Glutamatergic neuron (in vitro differentiated cells): ENCODE data around the gene KRTAP4-5. TPM values are rescaled to one million over a fixed set of nuclear protein-coding genes. Genes with fewer than 3 reads are reported as not detected.
"Not testable (repeated sequence)": the region's sequence is repeated elsewhere in the genome, so short reads cannot be mapped to it uniquely, and the experiment has no call there.

Experiments
- DNase-seq: peaks from one replicate; pipeline ENCODE4 v3.0.0; 2022
- H3K27ac Mint-ChIP-seq: one replicate; pipeline ENCODE4 v1.8.0; 2020; ENCODE audit warnings: mild to moderate bottlenecking, mixed read lengths, inconsistent platforms; ENCODE audit not compliant: unreplicated experiment
- H3K27me3 Mint-ChIP-seq: one replicate; pipeline ENCODE4 v1.8.0; 2020; ENCODE audit warnings: mild to moderate bottlenecking, moderate library complexity, mixed read lengths, inconsistent platforms; ENCODE audit not compliant: unreplicated experiment
- H3K36me3 Mint-ChIP-seq: one replicate; pipeline ENCODE4 v1.8.0; 2020; ENCODE audit warnings: mild to moderate bottlenecking, mixed read lengths, inconsistent platforms; ENCODE audit not compliant: unreplicated experiment
- H3K4me1 Mint-ChIP-seq: one replicate; pipeline ENCODE4 v1.8.0; 2020; ENCODE audit warnings: mild to moderate bottlenecking, low read depth, mixed read lengths, inconsistent platforms; ENCODE audit not compliant: unreplicated experiment
- H3K4me3 Mint-ChIP-seq: one replicate; pipeline ENCODE4 v1.8.0; 2020; ENCODE audit warnings: mild to moderate bottlenecking, mixed read lengths, inconsistent platforms; ENCODE audit not compliant: unreplicated experiment
- H3K9me3 Mint-ChIP-seq: one replicate; pipeline ENCODE4 v1.8.0; 2020; ENCODE audit warnings: mild to moderate bottlenecking, moderate library complexity, mixed read lengths, inconsistent platforms; ENCODE audit not compliant: unreplicated experiment
- total RNA-seq: library from RNA; stranded (reverse); fragmentation: NEBNext Ultra II Directional; extraction: Animal tissue kit (Norgen Biotek cat#: 25700); gene quantifications from one replicate; pipeline ENCODE4 v1.2.1, GENCODE V29; 2021; ENCODE audit not compliant: unreplicated experiment
- TF ChIP-seq, protein P1 (sequence below): fragments of 200-600 bp; sonication (generic); IDR thresholded peaks from one replicate; pipeline ENCODE4 v1.5.0; 2021; ENCODE audit not compliant: partially characterized antibody, unreplicated experiment

KRTAP4-5 gene
- total RNA-seq, 1 donor from 2014 or later, result not detected

GRCh38 chr17:41121742-41122141 lies 27.9 kb downstream of the KRTAP4-5 start:
- DNase-seq, result no peak
- Mint-ChIP-seq H3K27ac (no peak overlapping the region), H3K4me1 (no peaks in the 10 kb centered on the region), H3K27me3 (peaks cover 6% of the 10 kb centered on the region), H3K9me3 (peaks cover 17% of the 10 kb centered on the region), H3K4me3 (no peak overlapping the region), H3K36me3 (peaks cover 23% of the 10 kb centered on the region)
- TF ChIP-seq, protein P1, sequence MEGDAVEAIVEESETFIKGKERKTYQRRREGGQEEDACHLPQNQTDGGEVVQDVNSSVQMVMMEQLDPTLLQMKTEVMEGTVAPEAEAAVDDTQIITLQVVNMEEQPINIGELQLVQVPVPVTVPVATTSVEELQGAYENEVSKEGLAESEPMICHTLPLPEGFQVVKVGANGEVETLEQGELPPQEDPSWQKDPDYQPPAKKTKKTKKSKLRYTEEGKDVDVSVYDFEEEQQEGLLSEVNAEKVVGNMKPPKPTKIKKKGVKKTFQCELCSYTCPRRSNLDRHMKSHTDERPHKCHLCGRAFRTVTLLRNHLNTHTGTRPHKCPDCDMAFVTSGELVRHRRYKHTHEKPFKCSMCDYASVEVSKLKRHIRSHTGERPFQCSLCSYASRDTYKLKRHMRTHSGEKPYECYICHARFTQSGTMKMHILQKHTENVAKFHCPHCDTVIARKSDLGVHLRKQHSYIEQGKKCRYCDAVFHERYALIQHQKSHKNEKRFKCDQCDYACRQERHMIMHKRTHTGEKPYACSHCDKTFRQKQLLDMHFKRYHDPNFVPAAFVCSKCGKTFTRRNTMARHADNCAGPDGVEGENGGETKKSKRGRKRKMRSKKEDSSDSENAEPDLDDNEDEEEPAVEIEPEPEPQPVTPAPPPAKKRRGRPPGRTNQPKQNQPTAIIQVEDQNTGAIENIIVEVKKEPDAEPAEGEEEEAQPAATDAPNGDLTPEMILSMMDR, result no peak

- not testable (repeated sequence) for H3K27ac Mint-ChIP-seq, H3K4me3 Mint-ChIP-seq, H3K27me3 Mint-ChIP-seq, H3K4me1 Mint-ChIP-seq, DNase-seq
- peaks cover 17% of the 10 kb centered on the region for H3K9me3 Mint-ChIP-seq
- H3K36me3 Mint-ChIP-seq, result peaks cover 23% of the 10 kb centered on the region
Observed at GRCh38 chr17:41119696-41120690, 29.6 kb downstream of the KRTAP4-5 start.

- Mint-ChIP-seq H3K9me3 (peaks cover 11% of the 10 kb centered on the region), H3K4me1 (no peaks in the 10 kb centered on the region), H3K27me3 (peaks cover 6% of the 10 kb centered on the region), H3K27ac (no peak overlapping the region), H3K36me3 (peaks cover 19% of the 10 kb centered on the region), H3K4me3 (no peak overlapping the region)
- TF ChIP-seq, protein P1, result no peak
- DNase-seq, result no peak
Observed at GRCh38 chr17:41118721-41119120, 30.9 kb downstream of the KRTAP4-5 start.

DNA sequence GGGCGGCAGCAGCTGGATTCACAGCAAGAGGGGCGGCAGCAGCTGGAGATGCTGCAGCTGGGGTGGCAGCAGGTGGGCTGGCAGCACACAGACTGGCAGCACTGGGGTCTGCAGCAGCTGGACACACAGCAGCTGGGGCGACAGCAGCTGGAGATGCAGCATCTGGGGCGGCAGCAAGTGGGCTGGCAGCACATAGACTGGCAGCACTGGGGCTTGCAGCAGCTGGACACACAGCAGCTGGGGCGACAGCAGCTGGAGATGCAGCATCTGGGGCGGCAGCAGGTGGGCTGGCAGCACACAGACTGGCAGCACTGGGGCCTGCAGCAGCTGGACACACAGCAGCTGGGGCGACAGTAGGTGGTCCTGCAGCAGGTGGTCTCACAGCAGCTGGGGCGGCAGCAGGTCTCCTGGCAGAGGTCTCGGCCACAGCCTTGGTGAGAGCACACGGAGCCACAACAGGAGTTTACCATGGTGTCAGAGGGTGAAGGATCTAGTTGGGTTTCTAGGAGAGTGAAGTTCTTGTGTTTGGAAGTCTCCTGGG lies 31.7 kb downstream of the KRTAP4-5 start, which contains the start of gene KRTAP4-11:
KRTAP4-11 (minus strand) TSS at position 528 of the 541 bp plus-strand sequence; CDS start at position 470, 58 bp downstream.
- H3K27me3 Mint-ChIP-seq, result not testable (repeated sequence)

GRCh38 chr17:41116297-41116696 lies 33.3 kb downstream of the KRTAP4-5 start:
- H3K4me3 Mint-ChIP-seq, result no peak overlapping the region
- peaks cover 3% of the 10 kb centered on the region for H3K27me3 Mint-ChIP-seq
- H3K4me1 Mint-ChIP-seq, result no peaks in the 10 kb centered on the region
- H3K9me3 Mint-ChIP-seq, result peaks cover 7% of the 10 kb centered on the region
- H3K36me3 Mint-ChIP-seq, result peaks cover 12% of the 10 kb centered on the region
- no peak for DNase-seq
- TF ChIP-seq, protein P1, result no peak
- H3K27ac Mint-ChIP-seq, result no peak overlapping the region

More for the DNA sequence above, 31.7 kb downstream of the KRTAP4-5 start, which contains the start of gene KRTAP4-11:
- not testable (repeated sequence) for H3K9me3 Mint-ChIP-seq, H3K4me3 Mint-ChIP-seq, H3K27ac Mint-ChIP-seq, H3K4me1 Mint-ChIP-seq
- peak; percentile 16 for DNase-seq
- H3K36me3 Mint-ChIP-seq, result peaks cover 13% of the 10 kb centered on the region
